Measurements from ENCODE around the gene HMMR. TPM values are rescaled to one million over a fixed set of nuclear protein-coding genes. Genes with fewer than 3 reads are reported as not detected.
A peak's percentile ranks its signal among the peaks of the same experiment; 100 is the strongest.
"Not testable (repeated sequence)": the region's sequence is repeated elsewhere in the genome, so short reads cannot be mapped to it uniquely, and the experiment has no call there.

Gene HMMR
- total RNA-seq, 2 donors from 2014 or later = 87.2 to 88.1 TPM

GRCh38 chr5:163445345-163445744 is 15.1 kb upstream of the HMMR start:
- no peak for DNase-seq
- Mint-ChIP-seq H3K27me3 (ENCODE audit: low read depth) (no peaks in the 10 kb centered on the region), H3K4me1 (ENCODE audit: low read depth) (peaks cover 9% of the 10 kb centered on the region), H3K9me3 (no peaks in the 10 kb centered on the region), H3K4me3 (no peak overlapping the region), H3K36me3 (ENCODE audit: insufficient read depth in 2 of 2) (peaks cover 13 to 40% of the 10 kb centered on the region in 2 donors), H3K27ac (no peak overlapping the region)
- ATAC-seq (replicated peaks in 1 of 2) = no peak

GRCh38 chr5:163447191-163447590 is 13.2 kb upstream of the HMMR start:
- ATAC-seq (replicated peaks in 1 of 2) (no peak), DNase-seq (no peak)
- H3K4me1 Mint-ChIP-seq (ENCODE audit: low read depth) = no peaks in the 10 kb centered on the region
- H3K27me3 Mint-ChIP-seq (ENCODE audit: low read depth) = no peaks in the 10 kb centered on the region
- H3K36me3 Mint-ChIP-seq (ENCODE audit: insufficient read depth in 2 of 2) = peaks cover 14 to 43% of the 10 kb centered on the region in 2 donors
- H3K27ac Mint-ChIP-seq = peak overlapping the region; percentile 77
- no peak overlapping the region for H3K4me3 Mint-ChIP-seq
- H3K9me3 Mint-ChIP-seq = no peaks in the 10 kb centered on the region

GRCh38 chr5:163447875-163448274 is 12.6 kb upstream of the HMMR start:
- DNase-seq (no peak), ATAC-seq (replicated peaks in 1 of 2) (no peak)
- Mint-ChIP-seq H3K9me3 (no peaks in the 10 kb centered on the region), H3K4me1 (ENCODE audit: low read depth) (no peaks in the 10 kb centered on the region), H3K36me3 (ENCODE audit: insufficient read depth in 2 of 2) (peaks cover 14 to 38% of the 10 kb centered on the region in 2 donors), H3K27me3 (ENCODE audit: low read depth) (no peaks in the 10 kb centered on the region), H3K27ac (peak overlapping the region; percentile 2), H3K4me3 (no peak overlapping the region)

- H3K27ac Mint-ChIP-seq = peak overlapping the region; percentile 82
- H3K9me3 Mint-ChIP-seq = no peaks in the 10 kb centered on the region
- peaks cover 14 to 37% of the 10 kb centered on the region in 2 donors for H3K36me3 Mint-ChIP-seq (ENCODE audit: insufficient read depth in 2 of 2)
- no peaks in the 10 kb centered on the region for H3K27me3 Mint-ChIP-seq (ENCODE audit: low read depth)
- no peak overlapping the region for H3K4me3 Mint-ChIP-seq
- ATAC-seq (replicated peaks in 1 of 2) (no peak), DNase-seq (no peak)
- H3K4me1 Mint-ChIP-seq (ENCODE audit: low read depth) = no peaks in the 10 kb centered on the region
Measured at GRCh38 chr5:163448491-163448890, 11.9 kb upstream of the HMMR start.

GRCh38 chr5:163451489-163451888 is 8.9 kb upstream of the HMMR start:
- no peak overlapping the region for H3K27ac Mint-ChIP-seq
- no peak for ATAC-seq (replicated peaks in 1 of 2)
- DNase-seq = no peak
- H3K9me3 Mint-ChIP-seq = no peaks in the 10 kb centered on the region
- H3K4me3 Mint-ChIP-seq = no peak overlapping the region
- H3K36me3 Mint-ChIP-seq (ENCODE audit: insufficient read depth in 2 of 2) = peaks cover 21 to 50% of the 10 kb centered on the region in 2 donors
- no peaks in the 10 kb centered on the region for H3K27me3 Mint-ChIP-seq (ENCODE audit: low read depth)
- H3K4me1 Mint-ChIP-seq (ENCODE audit: low read depth) = peaks cover 19% of the 10 kb centered on the region

GRCh38 chr5:163453705-163454104 is 6.7 kb upstream of the HMMR start:
- Mint-ChIP-seq H3K36me3 (ENCODE audit: insufficient read depth in 2 of 2) (peaks cover 14 to 34% of the 10 kb centered on the region in 2 donors), H3K27me3 (ENCODE audit: low read depth) (no peaks in the 10 kb centered on the region), H3K27ac (no peak overlapping the region), H3K4me1 (ENCODE audit: low read depth) (peaks cover 35% of the 10 kb centered on the region), H3K4me3 (no peak overlapping the region), H3K9me3 (no peaks in the 10 kb centered on the region)
- DNase-seq (no peak), ATAC-seq (replicated peaks in 1 of 2) (no peak)

- not testable (repeated sequence) for DNase-seq; H3K9me3 Mint-ChIP-seq; H3K27me3 Mint-ChIP-seq (ENCODE audit: low read depth); H3K4me3 Mint-ChIP-seq; ATAC-seq (replicated peaks in 1 of 2)
- peaks cover 16 to 38% of the 10 kb centered on the region in 2 donors for H3K36me3 Mint-ChIP-seq (ENCODE audit: insufficient read depth in 2 of 2)
- H3K4me1 Mint-ChIP-seq (ENCODE audit: low read depth) = peaks cover 35% of the 10 kb centered on the region
- peak overlapping the region; percentile 45 for H3K27ac Mint-ChIP-seq
Measured at GRCh38 chr5:163455406-163455805, 5.0 kb upstream of the HMMR start.

GRCh38 chr5:163456029-163456589 is 4.3 kb upstream of the HMMR start:
- peak overlapping the region; percentile 17 to 53 for H3K4me3 Mint-ChIP-seq

GRCh38 chr5:163456840-163457239 is 3.6 kb upstream of the HMMR start:
- H3K4me3 Mint-ChIP-seq = peak overlapping the region; percentile 34 to 85

More at GRCh38 chr5:163456029-163456589, 4.3 kb upstream of the HMMR start:
- no peaks in the 10 kb centered on the region for H3K9me3 Mint-ChIP-seq
- ATAC-seq (replicated peaks in 1 of 2) (no peak), DNase-seq (no peak)
- H3K4me1 Mint-ChIP-seq (ENCODE audit: low read depth) = peaks cover 35% of the 10 kb centered on the region
- no peaks in the 10 kb centered on the region for H3K27me3 Mint-ChIP-seq (ENCODE audit: low read depth)
- H3K36me3 Mint-ChIP-seq (ENCODE audit: insufficient read depth in 2 of 2) = peaks cover 14 to 38% of the 10 kb centered on the region in 2 donors
- peak overlapping the region; percentile 45 for H3K27ac Mint-ChIP-seq

GRCh38 chr5:163458778-163459385 is 1.6 kb upstream of the HMMR start:
- H3K4me3 Mint-ChIP-seq = peak overlapping the region; percentile 85 to 97
- DNase-seq (no peak), ATAC-seq (replicated peaks in 1 of 2) (no peak)
- H3K4me1 Mint-ChIP-seq (ENCODE audit: low read depth) = peaks cover 52% of the 10 kb centered on the region
- no peaks in the 10 kb centered on the region for H3K27me3 Mint-ChIP-seq (ENCODE audit: low read depth)
- peaks cover 15 to 34% of the 10 kb centered on the region in 2 donors for H3K36me3 Mint-ChIP-seq (ENCODE audit: insufficient read depth in 2 of 2)
- no peaks in the 10 kb centered on the region for H3K9me3 Mint-ChIP-seq
- peak overlapping the region; percentile 100 for H3K27ac Mint-ChIP-seq

More at GRCh38 chr5:163456840-163457239, 3.6 kb upstream of the HMMR start:
- ATAC-seq (replicated peaks in 1 of 2) = no peak
- Mint-ChIP-seq H3K4me1 (ENCODE audit: low read depth) (peaks cover 38% of the 10 kb centered on the region), H3K27me3 (ENCODE audit: low read depth) (no peaks in the 10 kb centered on the region), H3K9me3 (no peaks in the 10 kb centered on the region), H3K36me3 (ENCODE audit: insufficient read depth in 2 of 2) (peaks cover 14 to 34% of the 10 kb centered on the region in 2 donors), H3K27ac (no peak overlapping the region)
- DNase-seq = no peak

GRCh38 chr5:163459462-163459818 is 992 bp upstream of the HMMR start:
- ATAC-seq (replicated peaks in 1 of 2) (no peak), DNase-seq (no peak)
- Mint-ChIP-seq H3K36me3 (ENCODE audit: insufficient read depth in 2 of 2) (peaks cover 18 to 38% of the 10 kb centered on the region in 2 donors), H3K27me3 (ENCODE audit: low read depth) (no peaks in the 10 kb centered on the region), H3K9me3 (no peaks in the 10 kb centered on the region), H3K27ac (peak overlapping the region; percentile 100), H3K4me3 (peak overlapping the region; percentile 85 to 97), H3K4me1 (ENCODE audit: low read depth) (peaks cover 52% of the 10 kb centered on the region)

- peak within 1 kb of the TSS; percentile 85 to 97 for H3K4me3 Mint-ChIP-seq
- H3K27ac Mint-ChIP-seq = peak within 1 kb of the TSS; percentile 100
- no peaks in the 10 kb centered on the region for H3K9me3 Mint-ChIP-seq
- no peaks in the 10 kb centered on the region for H3K27me3 Mint-ChIP-seq (ENCODE audit: low read depth)
- ATAC-seq (replicated peaks in 1 of 2) = peak; percentile 80 to 81
- H3K36me3 Mint-ChIP-seq (ENCODE audit: insufficient read depth in 2 of 2) = peaks cover 18 to 37% of the 10 kb centered on the region in 2 donors
- peaks cover 51% of the 10 kb centered on the region for H3K4me1 Mint-ChIP-seq (ENCODE audit: low read depth)
- peak; percentile 93 to 94 for DNase-seq
Measured at GRCh38 chr5:163459819-163460561, 442 bp upstream of the HMMR start, which contains the start of gene NUDCD2. Gene NUDCD2, minus strand, starts transcription at chr5:163460102. Its CDS starts 52 bp downstream, at chr5:163460050.

- peaks cover 14 to 27% of the 10 kb centered on the region in 2 donors for H3K36me3 Mint-ChIP-seq (ENCODE audit: insufficient read depth in 2 of 2)
- DNase-seq (no peak), ATAC-seq (replicated peaks in 1 of 2) (no peak)
- peak overlapping the region; percentile 39 to 95 for H3K4me3 Mint-ChIP-seq
- H3K4me1 Mint-ChIP-seq (ENCODE audit: low read depth) = peaks cover 23% of the 10 kb centered on the region
- no peaks in the 10 kb centered on the region for H3K9me3 Mint-ChIP-seq
- H3K27ac Mint-ChIP-seq = peak overlapping the region; percentile 68
- H3K27me3 Mint-ChIP-seq (ENCODE audit: low read depth) = no peaks in the 10 kb centered on the region
Measured at GRCh38 chr5:163463063-163463435, 2.6 kb downstream of the HMMR start.

All from activated T-cell treated with anti-CD3 and anti-CD28 coated beads, Interleukin-2, amount 50 U/mL, for 72 hours (primary cell).